IMR-90 (cell line): Measurements from ENCODE around the gene PRKACG. TPM values are rescaled to one million over a fixed set of nuclear protein-coding genes. Genes with fewer than 3 reads are reported as not detected.
A peak's percentile ranks its signal among the peaks of the same experiment; 100 is the strongest.

Experiments used
- ATAC-seq: fragments of 200-7000 bp; cut with Tn5 transposase; 2 replicates; pipeline ENCODE4 v1.9.1; 2020; ENCODE audit warnings: low read depth, mild to moderate bottlenecking, moderate library complexity
- BruUV-seq: library from RNA; stranded (reverse); fragments of 400-500 nt; replicated peaks from 2 replicates; lab custom pipeline; 2021; lab: Mats Ljungman, UMichigan
- CTCF ChIA-PET: fragments of 300-600 bp; formaldehyde crosslinking; extraction: SDS; loops from one replicate; lab custom pipeline; 2021; ENCODE audit warnings: antibody characterized with exemption; lab: Yijun Ruan, JAX
- POLR2A ChIA-PET: fragments of 300-600 bp; sonication (Branson Sonifier 250); formaldehyde crosslinking; loops from one replicate; lab custom pipeline; 2022; ENCODE audit warnings: antibody characterized with exemption; ENCODE audit not compliant: unreplicated experiment; lab: Charles Lee
- DNase-seq: peaks from one replicate; pipeline ENCODE4 v3.0.0; 2013
- H2AFZ ChIP-seq: replicated peaks from 2 replicates; pipeline ENCODE3; 2013; ENCODE audit warnings: low read length, mild to moderate bottlenecking; ENCODE audit not compliant: poor library complexity
- H2AK5ac ChIP-seq: 2 replicates; pipeline ENCODE4 v1.6.1; 2013; ENCODE audit warnings: low read depth, low read length, inconsistent platforms
- H2AK9ac ChIP-seq: replicated peaks from 2 replicates; pipeline ENCODE3; 2013; ENCODE audit warnings: mild to moderate bottlenecking, low read depth, low read length, moderate library complexity; ENCODE audit not compliant: poor library complexity
- H2BK120ac ChIP-seq: 2 replicates; pipeline ENCODE4 v1.6.1; 2013; ENCODE audit warnings: low read depth, low read length, inconsistent platforms
- H2BK15ac ChIP-seq: 3 replicates; pipeline ENCODE4 v1.6.1; 2013; ENCODE audit warnings: low read depth, low read length, inconsistent platforms
- H2BK20ac ChIP-seq: 2 replicates; pipeline ENCODE4 v1.6.1; 2013; ENCODE audit warnings: low read depth, mild to moderate bottlenecking, inconsistent platforms, low read length, moderate library complexity
- H2BK5ac ChIP-seq: 2 replicates; pipeline ENCODE4 v1.6.1; 2013; ENCODE audit warnings: mild to moderate bottlenecking, low read depth, low read length, inconsistent platforms; ENCODE audit not compliant: poor library complexity, severe bottlenecking
- H3K14ac ChIP-seq: replicated peaks from 2 replicates; pipeline ENCODE4 v1.6.1; 2013; ENCODE audit warnings: low read depth, low read length, inconsistent platforms
- H3K18ac ChIP-seq: 2 replicates; pipeline ENCODE4 v1.6.1; 2013; ENCODE audit warnings: low read depth, low read length, control low read depth
- H3K23ac ChIP-seq: 2 replicates; pipeline ENCODE4 v1.6.1; 2013; ENCODE audit warnings: low read depth, low read length, inconsistent platforms
- H3K27ac ChIP-seq: 2 replicates; pipeline ENCODE4 v1.5.1; 2013; ENCODE audit warnings: mild to moderate bottlenecking, control low read depth, low read length; ENCODE audit not compliant: insufficient read depth
- H3K27me3 ChIP-seq: 2 replicates; pipeline ENCODE4 v1.6.1; 2013; ENCODE audit warnings: low read length; ENCODE audit not compliant: control insufficient read depth, insufficient read depth
- H3K36me3 ChIP-seq: 2 replicates; pipeline ENCODE4 v1.6.1; 2013; ENCODE audit warnings: low read length, mixed read lengths; ENCODE audit not compliant: control insufficient read depth, insufficient read depth
- H3K4ac ChIP-seq: 2 replicates; pipeline ENCODE4 v1.6.1; 2013; ENCODE audit warnings: low read depth, low read length, inconsistent platforms
- H3K4me1 ChIP-seq: 2 replicates; pipeline ENCODE4 v1.6.1; 2013; ENCODE audit warnings: low read length, mixed read lengths; ENCODE audit not compliant: control insufficient read depth, insufficient read depth
- H3K4me2 ChIP-seq: 2 replicates; pipeline ENCODE4 v1.6.1; 2013; ENCODE audit warnings: low read depth, mild to moderate bottlenecking, control low read depth, low read length, moderate library complexity
- H3K4me3 ChIP-seq: 2 replicates; pipeline ENCODE4 v1.5.1; 2013; ENCODE audit warnings: low read depth, mild to moderate bottlenecking, control low read depth, low read length, moderate library complexity; ENCODE audit not compliant: insufficient read depth
- H3K56ac ChIP-seq: 2 replicates; pipeline ENCODE4 v1.6.1; 2013; ENCODE audit warnings: low read length, inconsistent platforms; ENCODE audit not compliant: insufficient read depth; ENCODE audit errors: extremely low read depth
- H3K79me1 ChIP-seq, 2 experiments: 2 replicates each; pipeline ENCODE4 v1.6.1; 2013; ENCODE audit warnings: low read length in 2 of 2, inconsistent platforms in 1 of 2, low read depth in 1 of 2
- H3K9ac ChIP-seq: 2 replicates; pipeline ENCODE4 v1.6.1; 2013; ENCODE audit warnings: low read depth, low read length, control low read depth
- H3K9me1 ChIP-seq: 2 replicates; pipeline ENCODE4 v1.6.1; 2013; ENCODE audit warnings: low read length, inconsistent platforms; ENCODE audit not compliant: insufficient read depth
- H3K9me3 ChIP-seq: 2 replicates; pipeline ENCODE4 v1.6.1; 2013; ENCODE audit warnings: low read length; ENCODE audit not compliant: control insufficient read depth, insufficient read depth
- H4K20me1 ChIP-seq: 2 replicates; pipeline ENCODE4 v1.6.1; 2013; ENCODE audit warnings: low read length, inconsistent platforms; ENCODE audit not compliant: insufficient read depth
- H4K5ac ChIP-seq: 2 replicates; pipeline ENCODE4 v1.6.1; 2013; ENCODE audit warnings: mild to moderate bottlenecking, low read depth, low read length, control low read depth
- H4K8ac ChIP-seq, 2 experiments: 2 replicates each; pipeline ENCODE4 v1.6.1; 2013; ENCODE audit warnings: low read depth in 2 of 2, low read length in 2 of 2, control low read depth in 1 of 2, inconsistent platforms in 1 of 2
- H4K91ac ChIP-seq: 2 replicates; pipeline ENCODE4 v1.6.1; 2013; ENCODE audit warnings: low read depth, low read length, inconsistent platforms; ENCODE audit not compliant: insufficient read depth
- FOS ChIP-seq: fragments of 150-350 bp; IDR thresholded peaks from 2 replicates; pipeline ENCODE4 v1.6.1; 2016; ENCODE audit warnings: low read depth, low read length
- RFX5 ChIP-seq: IDR thresholded peaks from 2 replicates; pipeline ENCODE4 v1.8.0; 2012; ENCODE audit warnings: low read depth, mild to moderate bottlenecking, low read length, moderate library complexity
- SMC3 ChIP-seq: fragments of 150-350 bp; IDR thresholded peaks from 2 replicates; pipeline ENCODE4 v1.6.1; 2016; ENCODE audit warnings: low read depth, mild to moderate bottlenecking, antibody characterized with exemption, low read length, moderate library complexity
- WGBS, 2 experiments: methylation state at CpG; one replicate each; pipeline versions ENCODE4 v1.1.5 to v1.1.7; 2013; ENCODE audit warnings: missing lambda C conversion rate in 2 of 2; ENCODE audit not compliant: insufficient read length in 1 of 2; ENCODE audit errors: extremely low coverage in 2 of 2; 5-methylcytosine and 5-hydroxymethylcytosine counted together
- dilution Hi-C: fragments of 300-500 bp; cut with HindIII; formaldehyde crosslinking; loops from one replicate; pipeline ENCODE4 v1.14.3; 2018; ENCODE audit warnings: low sequenced_read_pairs; ENCODE audit not compliant: unreplicated experiment
- in situ Hi-C: fragments of 300-500 bp; cut with MboI; formaldehyde crosslinking; loops from 3 replicates; pipeline ENCODE4 v1.14.3; 2019; ENCODE audit warnings: low sequenced_read_pairs, inconsistent platforms, mixed read lengths
- intact Hi-C: fragments of 100-400 bp; cut with micrococcal nuclease; formaldehyde crosslinking; loops from 2 replicates; pipeline ENCODE4 v1.10.0; 2022
- polyA plus RNA-seq, 3 experiments: library from polyadenylated mRNA; depleted of rRNA; stranded (reverse); fragments of >200 nt; gene quantifications; 2 replicates each; pipeline ENCODE4 v1.2.3, GENCODE V29; 2012; ENCODE audit warnings: low replicate concordance in 1 of 3
- total RNA-seq: library from RNA; depleted of rRNA; stranded (reverse); fragments of >200 nt; gene quantifications from 2 replicates; pipeline ENCODE4 v1.2.3, GENCODE V29; 2012

PRKACG gene
- total and polyA plus RNA-seq, 2 of the 4 experiments (the other 2 are of a cell fraction): not detected

GRCh38 chr9:69027355-69028097 lies 13.6 kb upstream of the PRKACG start (continued):
- TF ChIP-seq RFX5: no peak

- H2BK15ac ChIP-seq: no peak overlapping the region
- CTCF ChIA-PET: no interaction called here
- no peak for DNase-seq
- no peak overlapping the region for H3K27ac ChIP-seq
- H3K18ac ChIP-seq: no peak overlapping the region
- no peaks in the 10 kb centered on the region for H4K20me1 ChIP-seq
- no peak overlapping the region for H3K9ac ChIP-seq
- ATAC-seq: no peak
- peaks cover 15% of the 10 kb centered on the region for H3K27me3 ChIP-seq
- dilution Hi-C loops: no loop called here
- no peaks in the 10 kb centered on the region for H3K9me3 ChIP-seq
- H2BK20ac ChIP-seq: no peak overlapping the region
- no peak overlapping the region for H2BK120ac ChIP-seq
- no peaks in the 10 kb centered on the region for H3K36me3 ChIP-seq
- TF ChIP-seq RFX5: no peak
- TF ChIP-seq SMC3: no peak
- no peak for TF ChIP-seq FOS
- no peak overlapping the region for H4K91ac ChIP-seq
- H3K56ac ChIP-seq: no peak overlapping the region
- no peak overlapping the region for H4K8ac ChIP-seq
- H3K4me1 ChIP-seq: no peaks in the 10 kb centered on the region
- in situ Hi-C loops: no loop called here
- POLR2A ChIA-PET: no interaction called here
- no peak overlapping the region for H2BK5ac ChIP-seq
- no peak overlapping the region for H2AK5ac ChIP-seq
- no peaks in the 10 kb centered on the region for H3K9me1 ChIP-seq
- BruUV-seq: no TSS peak
- H2AFZ ChIP-seq: peak overlapping the region; percentile 18
- no peak overlapping the region for H4K5ac ChIP-seq
- no peak overlapping the region for H3K14ac ChIP-seq
- H3K4me2 ChIP-seq: no peak overlapping the region
- H3K4ac ChIP-seq: no peak overlapping the region
- 36% methylated on average over 3 of the region's 7 CpGs; no CpG with 5 or more reads in 1 of the 2 experiments for WGBS, 2 experiments
- no peaks in the 10 kb centered on the region for H3K79me1 ChIP-seq
- H3K4me3 ChIP-seq: no peak overlapping the region
- intact Hi-C loops: loop anchor here (10.0 kb wide), 1 partner anchor 319 kb away; the partner anchor contains the start of gene PIP5K1B
- no peak overlapping the region for H3K23ac ChIP-seq
- no peak overlapping the region for H2AK9ac ChIP-seq
Measured at GRCh38 chr9:69023650-69024049, 9.7 kb upstream of the PRKACG start.
